ENCODE results near the gene LGALS8. TPM values are rescaled to one million over a fixed set of nuclear protein-coding genes. Genes with fewer than 3 reads are reported as not detected.
"Not testable (repeated sequence)": the region's sequence is repeated elsewhere in the genome, so short reads cannot be mapped to it uniquely, and the experiment has no call there.

LGALS8 gene
- total RNA-seq, 2 donors from 2014 or later: 11.4 to 15.0 TPM

GRCh38 chr1:236575523-236575922, 51.7 kb downstream of the LGALS8 start:
- Mint-ChIP-seq H3K27ac (no peak overlapping the region), H3K9me3 (no peaks in the 10 kb centered on the region), H3K27me3 (ENCODE audit: insufficient read depth) (no peaks in the 10 kb centered on the region), H3K4me1 (no peaks in the 10 kb centered on the region), H3K4me3 (no peak overlapping the region), H3K36me3 (ENCODE audit: low read depth) (peaks cover 58% of the 10 kb centered on the region)
- Histone ChIP-seq H3K4me1 (ENCODE audit: control insufficient read depth, insufficient read depth, low read length) (no peaks in the 10 kb centered on the region), H3K9me3 (ENCODE audit: control insufficient read depth, low read length) (no peaks in the 10 kb centered on the region), H3K27me3 (ENCODE audit: control insufficient read depth, insufficient read depth, low read length, poor library complexity, severe bottlenecking) (no peaks in the 10 kb centered on the region), H3K9ac (ENCODE audit: extremely low read depth, low read length, poor library complexity, severe bottlenecking) (no peak overlapping the region), H3K4me3 (ENCODE audit: low read length) (no peak overlapping the region), H3K27ac (ENCODE audit: low read depth, low read length) (no peak overlapping the region), H3K36me3 (ENCODE audit: control insufficient read depth, insufficient read depth, low read length) (peaks cover 90% of the 10 kb centered on the region)
- 92 to 94% methylated on average over 2 to 3 of the region's 3 CpGs for WGBS, 2 experiments (ENCODE audit: insufficient coverage in 1 of 2, insufficient read length in 1 of 2)
- no peak for DNase-seq
- TF ChIP-seq CTCF (conservative IDR thresholded peaks at IDR 0.05): no peak

GRCh38 chr1:236576004-236576403, 52.2 kb downstream of the LGALS8 start:
- Histone ChIP-seq H3K27me3 (ENCODE audit: control insufficient read depth, insufficient read depth, low read length, poor library complexity, severe bottlenecking) (no peaks in the 10 kb centered on the region), H3K9me3 (ENCODE audit: control insufficient read depth, low read length) (no peaks in the 10 kb centered on the region), H3K4me3 (ENCODE audit: low read length) (no peak overlapping the region), H3K9ac (ENCODE audit: extremely low read depth, low read length, poor library complexity, severe bottlenecking) (no peak overlapping the region), H3K27ac (ENCODE audit: low read depth, low read length) (no peak overlapping the region), H3K36me3 (ENCODE audit: control insufficient read depth, insufficient read depth, low read length) (peaks cover 88% of the 10 kb centered on the region), H3K4me1 (ENCODE audit: control insufficient read depth, insufficient read depth, low read length) (no peaks in the 10 kb centered on the region)
- peaks cover 61% of the 10 kb centered on the region for H3K36me3 Mint-ChIP-seq (ENCODE audit: low read depth)
- H3K4me1 Mint-ChIP-seq: no peaks in the 10 kb centered on the region
- no peaks in the 10 kb centered on the region for H3K9me3 Mint-ChIP-seq
- WGBS, 2 experiments (ENCODE audit: insufficient coverage in 1 of 2, insufficient read length in 1 of 2): 45 to 50% methylated on average over 2 of the region's 2 CpGs
- TF ChIP-seq CTCF (conservative IDR thresholded peaks at IDR 0.05): no peak
- H3K27ac Mint-ChIP-seq: no peak overlapping the region
- H3K4me3 Mint-ChIP-seq: no peak overlapping the region
- no peak for DNase-seq
- H3K27me3 Mint-ChIP-seq (ENCODE audit: insufficient read depth): no peaks in the 10 kb centered on the region

GRCh38 chr1:236577041-236577440, 53.3 kb downstream of the LGALS8 start:
- not testable (repeated sequence) for H3K9me3 ChIP-seq (ENCODE audit: control insufficient read depth, low read length); H3K27ac ChIP-seq (ENCODE audit: low read depth, low read length); H3K4me3 ChIP-seq (ENCODE audit: low read length); DNase-seq; H3K27ac Mint-ChIP-seq; H3K27me3 Mint-ChIP-seq (ENCODE audit: insufficient read depth); H3K9me3 Mint-ChIP-seq; H3K4me1 ChIP-seq (ENCODE audit: control insufficient read depth, insufficient read depth, low read length); H3K27me3 ChIP-seq (ENCODE audit: control insufficient read depth, insufficient read depth, low read length, poor library complexity, severe bottlenecking); H3K4me1 Mint-ChIP-seq; H3K4me3 Mint-ChIP-seq; H3K9ac ChIP-seq (ENCODE audit: extremely low read depth, low read length, poor library complexity, severe bottlenecking)
- peaks cover 63% of the 10 kb centered on the region for H3K36me3 Mint-ChIP-seq (ENCODE audit: low read depth)
- WGBS, 2 experiments (ENCODE audit: insufficient coverage in 1 of 2, insufficient read length in 1 of 2): 80 to 89% methylated on average over 5 to 7 of the region's 7 CpGs
- peaks cover 86% of the 10 kb centered on the region for H3K36me3 ChIP-seq (ENCODE audit: control insufficient read depth, insufficient read depth, low read length)

- Histone ChIP-seq H3K9ac (ENCODE audit: extremely low read depth, low read length, poor library complexity, severe bottlenecking) (no peak overlapping the region), H3K9me3 (ENCODE audit: control insufficient read depth, low read length) (no peaks in the 10 kb centered on the region), H3K4me1 (ENCODE audit: control insufficient read depth, insufficient read depth, low read length) (no peaks in the 10 kb centered on the region), H3K27ac (ENCODE audit: low read depth, low read length) (no peak overlapping the region), H3K4me3 (ENCODE audit: low read length) (no peak overlapping the region), H3K36me3 (ENCODE audit: control insufficient read depth, insufficient read depth, low read length) (peaks cover 82% of the 10 kb centered on the region), H3K27me3 (ENCODE audit: control insufficient read depth, insufficient read depth, low read length, poor library complexity, severe bottlenecking) (no peaks in the 10 kb centered on the region)
- no peak for DNase-seq
- no peak overlapping the region for H3K27ac Mint-ChIP-seq
- peaks cover 64% of the 10 kb centered on the region for H3K36me3 Mint-ChIP-seq (ENCODE audit: low read depth)
- no peak for TF ChIP-seq CTCF (conservative IDR thresholded peaks at IDR 0.05)
- H3K27me3 Mint-ChIP-seq (ENCODE audit: insufficient read depth): no peaks in the 10 kb centered on the region
- WGBS, 2 experiments (ENCODE audit: insufficient coverage in 1 of 2, insufficient read length in 1 of 2): 91% methylated on average over 2 of the region's 3 CpGs; no CpG with 5 or more reads in 1 of the 2 experiments
- H3K4me3 Mint-ChIP-seq: no peak overlapping the region
- H3K9me3 Mint-ChIP-seq: no peaks in the 10 kb centered on the region
- no peaks in the 10 kb centered on the region for H3K4me1 Mint-ChIP-seq
Observed at GRCh38 chr1:236578661-236579060, 54.9 kb downstream of the LGALS8 start.

- H3K4me3 ChIP-seq (ENCODE audit: low read length); H3K27me3 ChIP-seq (ENCODE audit: control insufficient read depth, insufficient read depth, low read length, poor library complexity, severe bottlenecking); H3K4me3 Mint-ChIP-seq; H3K9ac ChIP-seq (ENCODE audit: extremely low read depth, low read length, poor library complexity, severe bottlenecking); H3K4me1 ChIP-seq (ENCODE audit: control insufficient read depth, insufficient read depth, low read length); H3K9me3 Mint-ChIP-seq; H3K27me3 Mint-ChIP-seq (ENCODE audit: insufficient read depth); H3K9me3 ChIP-seq (ENCODE audit: control insufficient read depth, low read length); DNase-seq; H3K27ac ChIP-seq (ENCODE audit: low read depth, low read length); H3K4me1 Mint-ChIP-seq; H3K27ac Mint-ChIP-seq: not testable (repeated sequence)
- 94 to 100% methylated on average over 3 of the region's 3 CpGs for WGBS, 2 experiments (ENCODE audit: insufficient coverage in 1 of 2, insufficient read length in 1 of 2)
- H3K36me3 ChIP-seq (ENCODE audit: control insufficient read depth, insufficient read depth, low read length): peaks cover 84% of the 10 kb centered on the region
- H3K36me3 Mint-ChIP-seq (ENCODE audit: low read depth): peaks cover 68% of the 10 kb centered on the region
Observed at GRCh38 chr1:236580404-236580803, 56.6 kb downstream of the LGALS8 start.
